ENCODE results near the gene ZSCAN10.

The ZSCAN10 gene

DNA sequence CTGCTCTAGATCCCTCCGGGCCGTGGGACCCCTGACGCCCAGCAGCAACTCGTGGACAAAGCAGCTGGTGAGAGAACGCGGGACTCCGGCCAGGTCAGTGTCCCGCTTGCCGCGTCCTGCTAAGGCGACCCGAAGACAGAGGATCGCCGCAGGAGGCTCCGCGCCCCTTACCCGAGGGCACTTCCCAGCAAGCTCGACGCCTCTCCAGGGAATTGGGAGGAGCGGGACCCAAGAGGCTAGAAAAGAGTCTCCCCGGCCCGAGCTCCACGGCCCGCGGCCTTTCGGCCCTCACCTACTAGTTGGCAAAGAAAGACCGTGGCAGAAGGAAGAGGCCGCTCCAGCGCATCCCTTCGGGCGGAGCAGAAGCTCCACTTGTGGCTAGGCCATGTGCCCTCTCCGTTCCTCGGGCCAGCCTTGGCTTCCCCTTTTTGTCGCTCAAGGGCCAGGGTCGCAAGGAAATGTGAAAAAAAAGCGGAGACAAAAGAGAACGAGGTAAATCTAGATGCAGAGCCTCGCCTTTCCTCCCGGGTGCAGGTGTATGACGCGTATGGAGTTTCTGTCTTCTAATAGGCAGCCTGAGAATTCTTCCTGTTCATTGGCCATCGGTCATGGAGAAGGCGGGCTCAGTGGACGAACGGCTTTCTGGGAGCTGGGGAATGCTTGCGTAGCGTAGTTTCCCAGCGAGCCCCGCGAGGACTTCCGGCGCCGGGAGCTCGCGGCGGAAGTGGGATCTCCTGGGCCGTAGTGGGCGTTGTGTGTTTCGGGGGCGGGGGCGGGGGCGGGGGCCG is 35.4 kb upstream of the ZSCAN10 start, which contains the start of gene ZNF213:
Gene ZNF213 (plus strand): TSS at position 692 of the 788 bp plus-strand sequence. CDS start 2,252 bp downstream, outside the sequence.
- peak; percentile 99 for DNase-seq (ENCODE audit: low read depth)

DNA sequence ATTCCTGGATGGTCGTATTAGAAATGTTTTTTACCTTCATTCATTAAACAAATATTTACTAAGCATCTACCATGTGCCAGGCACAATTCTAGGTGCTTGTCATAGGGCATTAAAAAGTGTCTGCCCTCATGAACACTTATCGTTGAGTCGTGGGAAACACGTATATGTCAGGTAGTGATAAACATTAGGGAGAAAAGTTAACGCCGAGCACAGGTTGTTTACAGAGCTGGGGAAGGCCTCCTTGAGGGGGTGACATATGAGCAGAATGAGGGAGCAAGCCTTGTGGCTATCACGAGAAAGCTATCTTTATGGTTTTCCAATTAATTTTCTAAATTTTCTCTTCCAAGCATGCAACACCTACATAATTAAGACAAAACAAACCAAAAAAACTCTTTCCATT is 34.8 kb upstream of the ZSCAN10 start:
- DNase-seq (ENCODE audit: low read depth) = no peak

DNA sequence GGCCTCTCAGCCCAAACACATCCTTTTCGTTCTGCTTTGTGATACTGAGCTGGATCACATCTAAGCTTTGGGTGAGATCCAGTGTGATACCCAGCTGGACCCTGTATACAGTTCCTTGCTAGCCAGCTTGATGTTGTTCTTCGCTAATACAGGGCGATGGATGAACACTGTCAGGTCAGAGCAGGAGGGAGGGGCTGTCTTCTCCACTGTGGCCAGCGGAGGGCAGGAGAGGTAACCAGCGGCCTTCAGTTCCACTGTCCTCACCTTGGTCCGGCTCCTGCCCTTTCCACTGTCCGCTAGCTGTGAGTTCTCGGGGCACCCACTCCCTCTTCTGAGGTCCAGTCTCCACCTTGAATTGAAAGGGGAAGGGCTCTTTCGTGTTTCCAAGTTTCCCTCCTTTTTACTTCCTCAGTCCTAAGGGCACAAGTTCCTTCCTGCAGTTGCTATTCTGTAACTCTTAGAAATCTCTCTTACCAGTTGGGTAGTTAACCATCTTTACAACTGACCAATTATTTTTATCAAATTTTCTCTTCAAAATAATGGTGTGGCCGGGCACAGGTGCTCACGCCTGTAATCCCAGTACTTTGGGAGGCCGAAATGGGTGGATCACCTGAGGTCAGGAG is 32.8 kb upstream of the ZSCAN10 start:
- DNase-seq (ENCODE audit: low read depth) = peak; percentile 49

DNA sequence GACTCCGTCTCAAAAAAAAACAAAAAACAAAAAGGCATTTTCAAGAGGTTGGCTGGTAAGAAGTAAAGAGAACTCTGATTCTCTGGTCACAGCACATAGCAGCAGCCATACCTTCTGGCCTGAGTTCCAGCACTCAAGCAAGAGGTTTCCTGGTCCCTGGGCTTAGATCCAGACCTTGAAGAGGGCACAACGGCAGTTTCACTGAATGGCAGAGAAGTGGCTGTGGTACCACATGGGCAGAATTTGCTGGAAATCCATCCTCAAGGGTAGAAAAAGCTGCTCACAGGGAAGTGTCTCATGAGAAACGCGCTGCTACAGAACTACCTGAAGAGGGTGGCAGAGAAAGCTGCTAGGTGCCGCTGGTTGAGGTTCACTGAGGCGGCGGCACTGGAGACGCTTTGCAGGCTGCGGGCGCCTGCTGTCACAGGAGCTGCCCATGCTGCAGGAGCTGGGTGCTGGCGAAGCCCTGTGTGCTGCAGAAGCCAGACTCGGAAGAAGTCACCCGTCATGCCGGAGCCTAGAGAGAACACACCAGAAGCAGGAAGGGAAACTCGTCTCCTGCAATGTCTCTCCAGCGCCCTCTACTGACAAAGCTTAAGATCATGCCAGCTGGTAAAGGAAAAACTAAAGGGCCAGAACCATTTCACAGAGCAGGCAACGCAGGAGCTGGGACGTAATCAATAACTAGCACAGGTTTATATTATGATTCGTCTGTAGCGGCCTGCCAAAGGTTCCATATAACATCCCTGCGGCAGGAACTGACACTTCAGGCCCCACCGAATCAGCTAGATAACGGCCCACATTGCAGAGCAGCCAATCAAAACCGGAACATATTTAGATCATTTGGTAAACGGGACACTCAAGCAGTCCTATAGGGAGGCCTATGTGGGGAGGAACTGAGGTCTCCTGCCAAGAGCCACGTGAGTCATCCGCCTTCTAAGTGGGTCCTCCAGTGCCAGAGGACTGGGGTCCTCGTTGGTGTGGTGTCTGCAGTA is 30.3 kb upstream of the ZSCAN10 start:
- DNase-seq (ENCODE audit: low read depth) = peak; percentile 87

DNA sequence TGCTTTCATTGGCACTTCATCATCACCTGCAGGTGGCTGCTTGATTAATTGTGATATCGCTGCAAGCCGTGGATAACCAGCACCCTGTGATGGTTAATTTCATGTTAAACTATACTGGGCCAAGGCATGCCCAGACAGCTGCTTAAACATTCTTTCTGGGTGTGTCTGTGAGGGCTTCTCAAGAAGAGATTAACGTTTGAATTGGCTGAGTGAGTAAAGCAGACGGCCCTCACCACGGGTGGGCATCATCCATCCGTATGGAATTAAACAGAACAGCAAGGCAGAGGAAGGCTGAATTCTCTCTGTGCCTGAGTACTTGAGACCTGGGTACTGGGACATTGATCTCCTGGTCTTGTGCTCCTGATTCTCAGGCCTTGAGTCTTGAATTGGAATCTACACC is 28.7 kb upstream of the ZSCAN10 start:
- DNase-seq (ENCODE audit: low read depth) = no peak

DNA sequence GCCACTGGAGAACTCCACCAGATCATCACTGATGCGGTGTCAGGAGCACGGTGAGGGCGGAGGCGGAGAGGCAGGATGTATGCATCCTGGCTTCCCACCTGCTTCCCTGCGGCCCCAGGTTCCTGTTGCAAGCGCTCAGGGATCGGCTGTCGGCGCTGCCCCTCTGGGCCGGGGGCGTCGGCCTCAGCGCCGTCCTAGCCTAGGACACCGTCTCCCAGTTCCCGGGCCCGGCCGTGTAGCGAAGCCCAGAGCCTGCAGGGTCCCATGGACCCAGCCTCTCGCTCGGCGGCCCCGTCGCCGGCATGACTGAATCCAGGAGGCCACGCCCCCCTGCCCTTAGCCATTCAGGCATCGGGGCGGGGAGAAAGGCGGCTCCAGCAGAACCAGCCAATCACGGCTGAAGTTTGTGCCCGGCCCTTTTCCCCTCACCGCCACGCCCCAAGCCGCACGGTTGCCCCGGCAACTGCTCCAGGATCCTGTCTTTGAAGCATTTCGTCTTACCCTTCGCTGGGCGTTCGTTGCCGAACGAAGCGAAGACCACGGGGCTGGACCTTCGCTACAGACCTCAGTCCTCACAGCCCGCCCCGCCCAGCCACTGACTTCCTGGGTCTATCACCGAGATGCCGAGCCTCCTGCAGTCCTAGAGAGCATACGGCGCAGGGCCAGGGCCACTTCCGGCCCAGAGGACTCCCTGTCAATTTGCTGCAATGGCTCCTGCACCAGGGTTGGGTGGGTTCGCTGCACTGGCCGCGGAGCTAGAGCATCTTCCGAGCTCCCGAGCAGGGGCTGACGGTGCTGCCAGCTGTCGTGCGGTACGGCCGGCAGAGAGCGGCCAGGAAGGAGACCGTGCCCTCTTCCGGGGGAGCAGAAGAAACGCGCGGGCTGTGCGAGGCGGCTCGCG is 25.1 kb upstream of the ZSCAN10 start:
- peak; percentile 96 for DNase-seq (ENCODE audit: low read depth)

DNA sequence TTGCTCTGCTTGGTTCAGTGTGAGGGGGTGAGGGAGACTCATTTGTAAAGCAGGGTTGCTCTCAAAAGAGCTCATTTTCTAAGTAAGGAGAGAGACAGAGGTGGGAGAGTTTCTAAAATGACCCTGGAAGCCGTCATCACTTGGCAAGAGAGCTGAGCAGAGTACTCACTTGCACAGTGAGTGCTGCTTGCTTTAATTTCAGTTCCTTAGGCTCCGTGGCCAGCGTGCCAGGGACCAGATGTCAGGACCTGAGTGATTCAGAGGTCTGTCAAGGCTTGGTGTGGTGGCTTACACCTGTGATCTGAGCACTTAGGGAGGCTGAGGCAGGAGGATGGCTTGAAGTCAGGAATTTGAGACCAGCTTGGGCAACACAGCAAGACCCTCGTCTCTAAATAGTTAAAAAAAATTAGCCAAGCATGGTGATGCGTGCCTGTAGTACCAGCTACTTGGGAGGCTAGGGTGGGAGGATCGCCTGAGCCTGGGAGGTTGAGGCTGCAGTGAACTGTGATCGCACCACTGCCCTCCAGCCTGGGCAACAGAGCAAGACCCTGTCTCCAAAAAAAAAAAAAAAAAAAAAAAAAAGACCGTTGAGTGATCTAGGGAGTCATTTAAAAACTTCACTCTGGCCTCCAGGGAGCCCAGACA is 24.0 kb upstream of the ZSCAN10 start:
- DNase-seq (ENCODE audit: low read depth) = no peak

DNA sequence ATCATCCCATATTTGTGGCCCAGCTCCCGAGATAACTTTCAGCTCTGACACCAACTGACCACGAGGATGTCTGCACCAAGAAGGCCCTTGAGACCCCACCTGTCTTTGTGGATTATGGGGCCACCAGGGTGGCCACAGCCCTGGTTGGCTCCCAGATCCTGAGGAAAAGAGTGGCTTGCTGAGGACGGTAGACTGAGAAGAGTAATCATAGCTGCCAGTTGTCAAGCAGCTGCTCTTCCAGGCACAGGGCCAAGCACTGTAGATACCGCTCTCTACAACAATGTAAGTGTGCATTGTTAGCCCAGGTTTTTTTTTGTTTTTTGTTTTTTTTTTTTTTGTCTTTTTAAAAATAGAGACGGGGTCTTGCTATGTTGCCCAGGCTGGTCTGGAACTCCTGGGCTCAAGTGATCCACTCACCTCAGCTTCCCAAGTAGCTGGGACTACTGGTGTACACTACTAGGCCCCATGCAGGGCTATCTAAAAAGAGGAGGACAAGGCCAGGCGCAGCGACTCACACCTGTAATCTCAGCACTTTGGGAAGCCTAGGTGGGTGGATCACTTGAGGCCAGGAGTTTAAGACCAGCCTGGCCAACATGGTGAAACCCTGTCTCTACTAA is 22.9 kb upstream of the ZSCAN10 start:
- DNase-seq (ENCODE audit: low read depth) = no peak

DNA sequence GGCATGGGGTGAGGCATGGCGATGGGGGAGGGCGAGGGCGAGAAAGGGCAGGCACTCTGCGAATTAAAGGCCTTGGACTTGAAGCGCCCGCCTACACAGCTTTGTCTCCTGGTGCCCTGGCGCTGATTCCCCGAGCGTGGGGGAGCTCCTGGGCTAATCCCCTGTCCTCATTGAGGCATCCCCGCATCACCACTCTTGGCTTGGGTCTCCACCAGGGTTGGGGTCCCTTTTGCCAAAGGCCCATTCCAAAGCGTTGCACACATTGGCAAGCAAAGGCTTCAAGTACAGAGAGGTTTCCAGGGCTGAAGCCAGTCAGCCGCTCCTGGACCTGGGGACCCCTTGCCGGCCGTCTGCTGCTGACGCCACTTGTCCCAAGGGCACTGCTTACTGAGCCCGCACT is 21.3 kb upstream of the ZSCAN10 start:
- DNase-seq (ENCODE audit: low read depth) = no peak

DNA sequence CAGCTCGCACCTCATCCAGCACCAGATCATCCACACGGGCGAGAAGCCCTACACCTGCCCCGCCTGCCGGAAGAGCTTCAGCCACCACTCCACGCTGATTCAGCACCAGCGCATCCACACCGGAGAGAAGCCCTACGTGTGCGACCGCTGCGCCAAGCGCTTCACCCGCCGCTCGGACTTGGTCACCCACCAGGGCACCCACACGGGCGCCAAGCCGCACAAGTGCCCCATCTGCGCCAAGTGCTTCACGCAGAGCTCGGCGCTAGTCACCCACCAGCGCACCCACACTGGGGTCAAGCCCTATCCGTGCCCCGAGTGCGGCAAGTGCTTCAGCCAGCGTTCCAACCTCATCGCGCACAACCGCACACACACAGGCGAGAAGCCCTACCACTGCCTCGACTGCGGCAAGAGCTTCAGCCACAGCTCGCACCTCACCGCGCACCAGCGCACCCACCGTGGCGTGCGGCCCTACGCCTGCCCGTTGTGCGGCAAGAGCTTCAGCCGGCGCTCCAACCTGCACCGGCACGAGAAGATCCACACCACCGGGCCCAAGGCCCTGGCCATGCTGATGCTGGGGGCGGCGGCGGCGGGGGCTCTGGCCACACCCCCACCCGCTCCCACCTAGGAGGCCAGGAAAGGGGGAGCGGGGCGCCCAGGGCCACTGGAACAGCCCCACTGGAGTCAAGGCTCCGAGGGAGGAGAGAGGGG is 20.8 kb upstream of the ZSCAN10 start:
- DNase-seq (ENCODE audit: low read depth) = no peak

DNA sequence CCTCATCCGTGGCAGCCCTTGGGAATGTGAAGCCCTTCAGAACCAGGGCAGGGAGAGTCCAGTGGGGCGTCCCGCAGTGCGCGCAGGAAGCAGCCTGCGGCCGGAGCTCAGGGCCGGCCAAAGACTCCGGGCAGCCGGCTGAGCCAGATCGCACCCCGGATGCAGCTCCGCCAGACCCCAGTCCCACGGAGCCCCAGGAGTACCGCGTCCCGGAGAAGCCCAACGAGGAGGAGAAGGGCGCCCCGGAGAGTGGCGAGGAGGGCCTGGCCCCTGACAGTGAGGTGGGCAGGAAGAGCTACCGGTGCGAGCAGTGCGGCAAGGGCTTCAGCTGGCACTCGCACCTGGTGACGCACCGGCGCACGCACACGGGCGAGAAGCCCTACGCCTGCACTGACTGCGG is 20.2 kb upstream of the ZSCAN10 start:
- DNase-seq (ENCODE audit: low read depth) = no peak

DNA sequence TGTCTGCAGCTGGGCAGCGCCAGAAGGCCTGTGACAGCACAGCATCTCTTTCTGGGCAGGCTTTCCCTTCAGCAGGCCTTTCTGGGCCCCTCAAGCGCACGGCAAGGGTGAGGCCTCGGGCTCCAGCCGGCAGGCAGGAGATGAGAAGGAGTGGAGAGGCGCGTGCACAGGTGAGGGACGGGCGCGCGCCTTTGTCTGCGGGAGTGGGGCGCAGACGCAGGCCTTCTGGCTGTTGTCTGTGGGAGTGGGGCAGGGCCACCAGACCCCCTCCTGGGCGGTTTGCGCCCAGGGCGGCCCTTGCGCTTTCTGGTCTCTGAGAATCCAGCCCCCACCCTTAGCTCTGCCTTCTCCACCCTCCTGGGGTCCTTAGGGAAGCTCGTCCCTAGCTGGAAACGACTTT is 19.8 kb upstream of the ZSCAN10 start:
- no peak for DNase-seq (ENCODE audit: low read depth)

DNA sequence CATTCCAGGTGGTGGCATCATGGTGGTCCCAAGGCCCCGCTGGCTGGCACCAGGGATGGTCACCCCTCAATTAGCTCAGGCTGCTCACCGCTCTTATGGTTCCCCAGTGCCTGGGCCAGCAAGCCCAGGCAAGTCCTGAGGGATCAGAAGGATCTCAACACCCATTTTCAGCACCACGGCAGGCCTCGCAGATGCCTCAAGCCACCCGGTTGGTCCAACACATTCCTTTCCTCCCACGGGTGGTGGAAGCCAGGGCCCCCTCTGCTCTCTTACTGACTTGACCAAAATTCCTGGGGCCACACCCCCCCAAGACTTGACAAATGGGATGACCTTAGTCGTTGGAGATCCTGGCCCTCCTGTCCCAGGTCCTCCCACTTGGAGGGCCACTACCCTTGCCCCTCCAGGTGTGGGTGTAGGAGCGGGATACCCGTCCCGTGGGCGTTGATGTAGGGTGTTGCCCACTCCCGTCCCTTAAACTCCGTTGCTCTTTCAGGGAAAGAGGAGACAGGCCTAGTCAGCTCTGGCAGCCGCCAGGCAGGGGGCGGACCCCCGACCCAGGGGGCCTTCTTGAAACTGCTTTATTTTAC is 19.2 kb upstream of the ZSCAN10 start:
- DNase-seq (ENCODE audit: low read depth) = no peak

DNA sequence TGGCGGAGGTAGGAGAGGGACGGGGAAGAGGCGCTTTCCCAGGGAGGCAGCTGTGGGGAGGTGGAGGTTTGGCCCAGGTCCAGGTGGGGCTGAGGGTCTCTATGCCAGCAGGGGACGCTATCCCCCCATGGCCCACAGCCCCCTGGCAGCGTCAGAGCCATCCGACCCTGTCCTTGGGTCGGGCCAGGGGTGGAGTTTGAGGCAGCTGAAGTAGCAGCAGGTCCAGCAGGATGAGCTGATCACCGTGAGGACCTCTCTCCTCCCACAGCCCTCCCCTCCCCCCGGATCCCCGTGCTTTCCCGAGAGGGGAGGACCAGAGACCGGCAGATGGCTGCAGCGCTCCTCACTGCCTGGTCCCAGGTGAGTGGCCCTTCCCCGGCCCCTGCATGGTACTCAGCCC is 16.5 kb upstream of the ZSCAN10 start:
- DNase-seq (ENCODE audit: low read depth) = no peak

DNA sequence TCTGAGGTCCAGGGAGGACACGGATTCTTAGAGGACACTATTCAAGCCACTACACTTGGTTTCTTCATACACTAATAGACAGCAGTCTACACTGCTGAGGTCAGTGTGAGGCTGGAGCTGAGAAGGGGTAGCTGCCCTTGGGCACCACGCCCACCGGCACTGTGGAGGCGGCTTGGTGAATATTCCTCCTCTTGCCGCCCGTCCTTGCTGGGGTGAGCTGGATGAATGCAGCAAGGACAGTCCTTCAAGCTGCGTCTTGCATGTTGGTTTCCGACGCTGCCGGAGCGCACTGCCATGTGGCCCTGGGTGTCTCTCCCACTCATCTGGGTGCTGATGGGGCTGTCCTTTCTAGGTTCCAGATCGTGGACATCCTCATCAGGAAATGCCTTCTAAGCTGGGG is 15.9 kb upstream of the ZSCAN10 start:
- no peak for DNase-seq (ENCODE audit: low read depth)

DNA sequence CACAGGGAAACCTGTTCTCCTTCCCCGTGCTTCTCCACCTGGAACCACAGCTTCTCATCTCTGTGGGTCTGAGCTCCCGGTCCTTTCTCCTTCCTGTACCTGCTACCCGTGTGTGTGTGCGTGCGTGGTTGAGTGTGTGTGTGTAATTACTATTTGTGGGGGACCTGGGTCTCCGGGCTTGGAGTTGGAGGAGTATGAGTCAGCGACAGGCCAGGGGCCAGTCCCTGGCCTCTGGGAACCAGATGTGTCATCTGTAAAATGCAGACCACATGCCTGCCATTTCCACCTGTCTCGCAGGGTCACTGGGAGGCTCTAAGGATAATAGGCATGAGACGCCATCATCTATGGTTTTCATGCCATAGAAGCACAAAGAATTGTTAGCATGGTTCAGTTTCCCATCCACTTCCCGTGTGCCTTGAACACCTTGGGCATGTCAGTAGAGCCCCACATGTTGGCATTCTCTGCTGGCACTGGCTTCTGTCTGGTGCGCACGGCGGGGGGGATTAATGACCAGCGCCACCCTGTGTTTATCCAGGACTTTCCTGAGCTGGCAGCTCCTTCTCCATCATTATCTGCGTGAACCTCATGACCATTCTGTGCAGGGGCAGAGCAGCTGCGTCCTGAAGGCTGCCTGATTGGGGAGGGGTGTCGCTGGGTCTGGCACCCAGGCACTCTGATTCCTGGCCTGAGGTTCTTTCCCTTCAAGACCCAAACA is 14.8 kb upstream of the ZSCAN10 start:
- peak; percentile 26 for DNase-seq (ENCODE audit: low read depth)

DNA sequence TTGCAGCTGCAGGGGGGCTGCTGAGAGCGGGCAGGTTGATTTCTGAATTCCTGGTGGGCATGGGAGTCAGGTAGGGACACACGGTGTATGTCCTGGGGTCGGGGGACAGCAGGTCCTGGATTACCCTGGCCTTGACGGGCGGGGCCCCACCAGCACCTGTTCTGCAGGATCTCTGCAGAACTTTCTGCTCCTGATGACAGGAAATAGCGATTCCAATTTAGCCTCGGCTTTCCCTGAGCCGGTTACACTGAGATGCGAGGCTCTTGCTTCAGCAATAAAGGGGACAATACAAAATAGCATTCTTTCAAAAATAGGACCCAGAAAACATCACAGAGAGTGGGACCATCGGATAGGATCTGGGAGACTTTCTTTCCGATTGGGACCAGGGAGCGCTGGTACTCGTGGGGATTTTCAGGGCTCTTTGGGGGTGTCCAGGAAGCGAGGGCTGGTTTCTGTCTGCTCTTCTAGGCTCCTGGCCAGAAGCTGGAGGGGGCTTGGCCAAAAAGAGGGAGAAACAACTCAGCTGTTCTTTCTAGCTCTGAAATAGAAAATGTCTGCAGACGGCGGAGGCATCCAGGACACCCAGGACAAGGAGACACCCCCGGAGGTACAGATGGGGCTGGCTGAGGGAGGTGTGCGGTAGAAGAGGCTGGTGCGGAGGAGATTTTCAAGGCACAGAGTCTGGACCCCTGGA is 13.9 kb upstream of the ZSCAN10 start:
- DNase-seq (ENCODE audit: low read depth) = no peak
